HepG2 (cell line): Measurements from ENCODE around the gene INO80C.

Source experiments
- CBX5 ChIP-seq: sonication (generic); formaldehyde crosslinking; IDR thresholded peaks from 2 replicates; pipeline ENCODE4 v1.4.0; 2020; ENCODE audit warnings: missing genetic modification reagents, borderline replicate concordance
- EZH2 ChIP-seq: conservative IDR thresholded peaks from 2 replicates; pipeline ENCODE4 v1.6.1; 2012; ENCODE audit warnings: mild to moderate bottlenecking, low read depth, low read length, moderate library complexity
- HDAC2 ChIP-seq: sonication (generic); formaldehyde crosslinking; IDR thresholded peaks from 2 replicates; pipeline ENCODE4 v1.4.0; 2020; ENCODE audit warnings: missing genetic modification reagents
- HIVEP1 ChIP-seq: sonication (generic); formaldehyde crosslinking; IDR thresholded peaks from 2 replicates; pipeline ENCODE4 v1.4.0; 2020; ENCODE audit warnings: mild to moderate bottlenecking, missing genetic modification reagents
- TF ChIP-seq, protein P1 (sequence below): sonication (generic); formaldehyde crosslinking; IDR thresholded peaks from 2 replicates; pipeline ENCODE4 v1.5.0; 2020; ENCODE audit warnings: mild to moderate bottlenecking, missing genetic modification reagents, moderate library complexity
- TF ChIP-seq, protein P2 (sequence below): sonication (generic); formaldehyde crosslinking; IDR thresholded peaks from 2 replicates; pipeline ENCODE4 v1.4.0; 2020; ENCODE audit warnings: missing genetic modification reagents, mild to moderate bottlenecking, borderline replicate concordance
- TF ChIP-seq, protein P3 (sequence below): sonication (generic); formaldehyde crosslinking; IDR thresholded peaks from 2 replicates; pipeline ENCODE4 v1.4.0; 2020; ENCODE audit warnings: missing genetic modification reagents

DNA sequence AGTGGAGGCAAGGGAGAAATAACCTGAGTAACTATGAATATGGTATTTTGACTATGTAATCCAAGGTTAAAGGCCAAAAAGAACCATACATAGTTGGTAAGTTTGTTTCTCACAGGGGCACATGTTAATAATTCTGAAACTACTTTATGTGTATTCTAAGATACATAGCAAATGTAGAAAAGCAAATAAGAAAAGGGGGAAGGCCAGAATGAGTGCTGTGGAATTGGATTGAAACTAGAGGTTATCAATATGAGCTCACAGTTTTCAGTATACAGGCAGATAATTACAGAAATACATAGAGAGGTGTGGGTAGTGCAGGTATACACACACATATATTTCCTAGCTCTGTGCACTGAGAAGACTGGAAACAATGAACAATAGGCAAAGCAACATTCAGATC is 13.7 kb downstream of the INO80C start:
- TF ChIP-seq HDAC2 (CRISPR knock-in tag), result no peak
- no peak for TF ChIP-seq CBX5 (CRISPR knock-in tag)
- TF ChIP-seq, protein P1, sequence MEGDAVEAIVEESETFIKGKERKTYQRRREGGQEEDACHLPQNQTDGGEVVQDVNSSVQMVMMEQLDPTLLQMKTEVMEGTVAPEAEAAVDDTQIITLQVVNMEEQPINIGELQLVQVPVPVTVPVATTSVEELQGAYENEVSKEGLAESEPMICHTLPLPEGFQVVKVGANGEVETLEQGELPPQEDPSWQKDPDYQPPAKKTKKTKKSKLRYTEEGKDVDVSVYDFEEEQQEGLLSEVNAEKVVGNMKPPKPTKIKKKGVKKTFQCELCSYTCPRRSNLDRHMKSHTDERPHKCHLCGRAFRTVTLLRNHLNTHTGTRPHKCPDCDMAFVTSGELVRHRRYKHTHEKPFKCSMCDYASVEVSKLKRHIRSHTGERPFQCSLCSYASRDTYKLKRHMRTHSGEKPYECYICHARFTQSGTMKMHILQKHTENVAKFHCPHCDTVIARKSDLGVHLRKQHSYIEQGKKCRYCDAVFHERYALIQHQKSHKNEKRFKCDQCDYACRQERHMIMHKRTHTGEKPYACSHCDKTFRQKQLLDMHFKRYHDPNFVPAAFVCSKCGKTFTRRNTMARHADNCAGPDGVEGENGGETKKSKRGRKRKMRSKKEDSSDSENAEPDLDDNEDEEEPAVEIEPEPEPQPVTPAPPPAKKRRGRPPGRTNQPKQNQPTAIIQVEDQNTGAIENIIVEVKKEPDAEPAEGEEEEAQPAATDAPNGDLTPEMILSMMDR (CRISPR knock-in tag), result no peak
- TF ChIP-seq EZH2, result no peak
- TF ChIP-seq HIVEP1 (CRISPR knock-in tag), result no peak
- TF ChIP-seq, protein P2, sequence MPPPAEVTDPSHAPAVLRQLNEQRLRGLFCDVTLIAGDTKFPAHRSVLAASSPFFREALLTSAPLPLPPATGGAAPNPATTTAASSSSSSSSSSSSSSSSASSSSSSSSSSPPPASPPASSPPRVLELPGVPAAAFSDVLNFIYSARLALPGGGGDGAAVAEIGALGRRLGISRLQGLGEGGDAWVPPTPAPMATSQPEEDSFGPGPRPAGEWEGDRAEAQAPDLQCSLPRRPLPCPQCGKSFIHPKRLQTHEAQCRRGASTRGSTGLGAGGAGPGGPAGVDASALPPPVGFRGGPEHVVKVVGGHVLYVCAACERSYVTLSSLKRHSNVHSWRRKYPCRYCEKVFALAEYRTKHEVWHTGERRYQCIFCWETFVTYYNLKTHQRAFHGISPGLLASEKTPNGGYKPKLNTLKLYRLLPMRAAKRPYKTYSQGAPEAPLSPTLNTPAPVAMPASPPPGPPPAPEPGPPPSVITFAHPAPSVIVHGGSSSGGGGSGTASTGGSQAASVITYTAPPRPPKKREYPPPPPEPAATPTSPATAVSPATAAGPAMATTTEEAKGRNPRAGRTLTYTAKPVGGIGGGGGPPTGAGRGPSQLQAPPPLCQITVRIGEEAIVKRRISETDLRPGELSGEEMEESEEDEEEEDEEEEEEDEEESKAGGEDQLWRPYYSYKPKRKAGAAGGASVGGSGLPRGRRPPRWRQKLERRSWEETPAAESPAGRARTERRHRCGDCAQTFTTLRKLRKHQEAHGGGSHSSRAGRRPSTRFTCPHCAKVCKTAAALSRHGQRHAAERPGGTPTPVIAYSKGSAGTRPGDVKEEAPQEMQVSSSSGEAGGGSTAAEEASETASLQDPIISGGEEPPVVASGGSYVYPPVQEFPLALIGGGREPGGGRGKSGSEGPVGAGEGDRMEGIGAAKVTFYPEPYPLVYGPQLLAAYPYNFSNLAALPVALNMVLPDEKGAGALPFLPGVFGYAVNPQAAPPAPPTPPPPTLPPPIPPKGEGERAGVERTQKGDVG (CRISPR knock-in tag), result no peak
- TF ChIP-seq, protein P3, sequence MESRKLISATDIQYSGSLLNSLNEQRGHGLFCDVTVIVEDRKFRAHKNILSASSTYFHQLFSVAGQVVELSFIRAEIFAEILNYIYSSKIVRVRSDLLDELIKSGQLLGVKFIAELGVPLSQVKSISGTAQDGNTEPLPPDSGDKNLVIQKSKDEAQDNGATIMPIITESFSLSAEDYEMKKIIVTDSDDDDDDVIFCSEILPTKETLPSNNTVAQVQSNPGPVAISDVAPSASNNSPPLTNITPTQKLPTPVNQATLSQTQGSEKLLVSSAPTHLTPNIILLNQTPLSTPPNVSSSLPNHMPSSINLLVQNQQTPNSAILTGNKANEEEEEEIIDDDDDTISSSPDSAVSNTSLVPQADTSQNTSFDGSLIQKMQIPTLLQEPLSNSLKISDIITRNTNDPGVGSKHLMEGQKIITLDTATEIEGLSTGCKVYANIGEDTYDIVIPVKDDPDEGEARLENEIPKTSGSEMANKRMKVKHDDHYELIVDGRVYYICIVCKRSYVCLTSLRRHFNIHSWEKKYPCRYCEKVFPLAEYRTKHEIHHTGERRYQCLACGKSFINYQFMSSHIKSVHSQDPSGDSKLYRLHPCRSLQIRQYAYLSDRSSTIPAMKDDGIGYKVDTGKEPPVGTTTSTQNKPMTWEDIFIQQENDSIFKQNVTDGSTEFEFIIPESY (CRISPR knock-in tag), result no peak
